ENCODE results near the gene LIPM. TPM values are rescaled to one million over a fixed set of nuclear protein-coding genes. Genes with fewer than 3 reads are reported as not detected.

Gene LIPM
- total RNA-seq, 4 donors from 2014 or later, result not detected

DNA sequence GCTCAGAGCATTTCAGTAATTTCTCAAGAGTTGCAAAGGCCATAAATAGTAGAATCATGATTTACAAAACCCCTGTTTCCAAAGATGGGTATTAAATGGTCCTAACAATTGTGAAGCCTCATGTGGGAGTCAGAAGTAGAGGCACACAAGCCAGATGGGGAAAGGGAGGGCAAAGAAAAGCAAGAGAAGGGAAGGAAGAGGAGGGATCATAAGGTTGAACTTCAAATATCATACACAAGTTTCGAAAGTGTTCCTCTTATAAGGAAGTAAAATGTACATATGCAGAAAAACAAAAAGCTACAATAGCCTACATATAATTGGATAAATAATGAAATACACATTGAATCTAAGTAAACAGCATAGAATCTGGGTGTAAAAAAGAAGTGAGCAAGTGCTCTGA lies 36.7 kb upstream of the LIPM start:
- H3K27ac ChIP-seq, result no peak overlapping the region
- no peak overlapping the region for H3K4me3 ChIP-seq
- H3K4me1 ChIP-seq, result no peaks in the 10 kb centered on the region
- no peak for DNase-seq
- WGBS, 2 donors (ENCODE audit: low coverage in 1 of 2), result 75 to 79% methylated on average over 1 of the region's 1 CpG
- no peak for TF ChIP-seq POLR2AphosphoS5 (IDR thresholded peaks at IDR 0.05)
- TF ChIP-seq, protein P1, sequence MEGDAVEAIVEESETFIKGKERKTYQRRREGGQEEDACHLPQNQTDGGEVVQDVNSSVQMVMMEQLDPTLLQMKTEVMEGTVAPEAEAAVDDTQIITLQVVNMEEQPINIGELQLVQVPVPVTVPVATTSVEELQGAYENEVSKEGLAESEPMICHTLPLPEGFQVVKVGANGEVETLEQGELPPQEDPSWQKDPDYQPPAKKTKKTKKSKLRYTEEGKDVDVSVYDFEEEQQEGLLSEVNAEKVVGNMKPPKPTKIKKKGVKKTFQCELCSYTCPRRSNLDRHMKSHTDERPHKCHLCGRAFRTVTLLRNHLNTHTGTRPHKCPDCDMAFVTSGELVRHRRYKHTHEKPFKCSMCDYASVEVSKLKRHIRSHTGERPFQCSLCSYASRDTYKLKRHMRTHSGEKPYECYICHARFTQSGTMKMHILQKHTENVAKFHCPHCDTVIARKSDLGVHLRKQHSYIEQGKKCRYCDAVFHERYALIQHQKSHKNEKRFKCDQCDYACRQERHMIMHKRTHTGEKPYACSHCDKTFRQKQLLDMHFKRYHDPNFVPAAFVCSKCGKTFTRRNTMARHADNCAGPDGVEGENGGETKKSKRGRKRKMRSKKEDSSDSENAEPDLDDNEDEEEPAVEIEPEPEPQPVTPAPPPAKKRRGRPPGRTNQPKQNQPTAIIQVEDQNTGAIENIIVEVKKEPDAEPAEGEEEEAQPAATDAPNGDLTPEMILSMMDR (IDR thresholded peaks at IDR 0.05), result no peak
- no peak for TF ChIP-seq EP300 (IDR thresholded peaks at IDR 0.05; ENCODE audit: low read depth)
- TF ChIP-seq POLR2A (IDR thresholded peaks at IDR 0.05), result no peak
- no peaks in the 10 kb centered on the region for H3K9me3 ChIP-seq
- no peaks in the 10 kb centered on the region for H3K36me3 ChIP-seq
- no peaks in the 10 kb centered on the region for H3K27me3 ChIP-seq
- intact Hi-C loops (cut with DNase I; ENCODE audit: low total_unique reads), result no loop called here
- in situ Hi-C loops (cut with MboI; ENCODE audit: low pct_ligation_motif_present in 1 of 4, low pct_unique_long_range_greater_than_20kb in 1 of 4, low sequenced_read_pairs in 3 of 4), result no loop called here

DNA sequence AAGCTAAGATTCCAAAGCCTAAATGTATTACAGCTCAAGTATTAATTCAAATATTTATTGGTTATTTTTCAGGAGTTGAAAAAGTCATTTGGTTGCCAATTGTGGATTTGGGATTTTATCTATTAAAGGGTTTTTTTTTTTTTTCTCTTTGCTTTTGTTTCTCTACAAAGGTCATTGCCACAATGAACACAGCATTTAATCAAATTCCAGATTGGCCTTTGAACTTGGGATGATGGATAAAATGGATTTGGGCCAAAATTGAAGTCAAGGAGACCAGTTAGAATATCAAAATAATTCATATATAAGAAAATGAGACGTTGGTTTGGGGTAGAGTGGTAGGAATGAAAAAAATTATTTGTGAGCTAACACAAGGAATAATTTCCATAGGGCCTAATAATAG lies 33.1 kb upstream of the LIPM start:
- peaks cover 2 to 3% of the 10 kb centered on the region in 2 donors for H3K9me3 ChIP-seq
- in situ Hi-C loops (cut with MboI; ENCODE audit: low pct_ligation_motif_present in 1 of 4, low pct_unique_long_range_greater_than_20kb in 1 of 4, low sequenced_read_pairs in 3 of 4) (no loop called here), intact Hi-C loops (cut with DNase I; ENCODE audit: low total_unique reads) (no loop called here)
- H3K4me3 ChIP-seq, result no peak overlapping the region
- no peaks in the 10 kb centered on the region for H3K36me3 ChIP-seq
- WGBS, 2 donors (ENCODE audit: low coverage in 1 of 2), result 54 to 64% methylated on average over 1 of the region's 1 CpG
- no peak for DNase-seq
- TF ChIP-seq POLR2A (IDR thresholded peaks at IDR 0.05) (no peak), POLR2AphosphoS5 (IDR thresholded peaks at IDR 0.05) (no peak), EP300 (IDR thresholded peaks at IDR 0.05; ENCODE audit: low read depth) (no peak)
- TF ChIP-seq, protein P1 (IDR thresholded peaks at IDR 0.05), result no peak
- H3K27ac ChIP-seq, result no peak overlapping the region
- no peaks in the 10 kb centered on the region for H3K27me3 ChIP-seq
- no peaks in the 10 kb centered on the region for H3K4me1 ChIP-seq

DNA sequence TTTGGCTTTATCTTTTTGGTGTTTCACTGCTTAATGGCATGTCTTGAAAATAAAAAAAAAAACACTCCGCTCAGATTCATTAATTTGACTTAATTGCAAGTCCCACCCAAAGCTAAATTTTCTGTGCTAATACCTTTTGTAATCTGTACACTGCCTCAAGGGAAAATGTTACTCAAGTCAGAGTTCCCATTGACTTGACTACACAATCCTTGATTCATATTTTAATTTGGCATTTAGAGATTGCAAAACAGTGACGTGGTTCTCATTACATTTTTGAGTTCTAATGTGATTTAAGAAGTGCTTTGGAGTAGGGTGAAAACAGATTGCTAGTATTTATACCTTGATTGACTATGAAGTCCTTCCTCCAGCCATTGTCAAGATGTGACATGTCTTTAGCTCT lies 21.3 kb upstream of the LIPM start:
- H3K9me3 ChIP-seq, result no peaks in the 10 kb centered on the region
- no peak overlapping the region for H3K4me3 ChIP-seq
- TF ChIP-seq POLR2AphosphoS5 (IDR thresholded peaks at IDR 0.05) (no peak), EP300 (IDR thresholded peaks at IDR 0.05; ENCODE audit: low read depth) (no peak), POLR2A (IDR thresholded peaks at IDR 0.05) (no peak)
- TF ChIP-seq, protein P1 (IDR thresholded peaks at IDR 0.05), result no peak
- WGBS, 2 donors (ENCODE audit: low coverage in 1 of 2), result 73 to 81% methylated on average over 2 of the region's 2 CpGs
- intact Hi-C loops (cut with DNase I; ENCODE audit: low total_unique reads), result no loop called here
- H3K36me3 ChIP-seq, result no peaks in the 10 kb centered on the region
- in situ Hi-C loops (cut with MboI; ENCODE audit: low pct_ligation_motif_present in 1 of 4, low pct_unique_long_range_greater_than_20kb in 1 of 4, low sequenced_read_pairs in 3 of 4), result no loop called here
- no peaks in the 10 kb centered on the region for H3K27me3 ChIP-seq
- H3K4me1 ChIP-seq, result no peaks in the 10 kb centered on the region
- DNase-seq, result no peak
- no peak overlapping the region for H3K27ac ChIP-seq

DNA sequence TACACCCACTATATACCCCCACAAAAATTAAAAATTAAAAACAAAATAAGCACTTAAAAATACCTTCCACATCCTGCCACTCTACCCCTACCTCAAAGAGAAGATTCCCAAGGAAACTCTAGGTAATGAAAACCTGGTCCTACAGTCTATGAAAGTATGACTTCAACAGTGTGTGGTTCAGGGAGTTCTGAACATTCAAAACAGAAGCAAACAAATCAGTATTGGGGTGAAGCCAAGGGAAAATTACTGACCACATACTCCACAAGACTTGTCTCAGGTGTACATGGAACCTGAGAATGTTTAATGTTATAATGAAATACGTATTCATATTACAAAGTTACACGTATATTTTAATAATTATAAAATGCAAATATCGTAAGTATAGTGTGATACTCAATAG lies 20.3 kb upstream of the LIPM start:
- H3K9me3 ChIP-seq, result no peaks in the 10 kb centered on the region
- H3K36me3 ChIP-seq, result no peaks in the 10 kb centered on the region
- in situ Hi-C loops (cut with MboI; ENCODE audit: low pct_ligation_motif_present in 1 of 4, low pct_unique_long_range_greater_than_20kb in 1 of 4, low sequenced_read_pairs in 3 of 4), result no loop called here
- DNase-seq, result no peak
- H3K27me3 ChIP-seq, result no peaks in the 10 kb centered on the region
- no peak overlapping the region for H3K4me3 ChIP-seq
- intact Hi-C loops (cut with DNase I; ENCODE audit: low total_unique reads), result no loop called here
- 64 to 81% methylated on average over 3 of the region's 3 CpGs for WGBS, 2 donors (ENCODE audit: low coverage in 1 of 2)
- H3K4me1 ChIP-seq, result no peaks in the 10 kb centered on the region
- TF ChIP-seq, protein P1 (IDR thresholded peaks at IDR 0.05), result no peak
- TF ChIP-seq POLR2A (IDR thresholded peaks at IDR 0.05) (no peak), EP300 (IDR thresholded peaks at IDR 0.05; ENCODE audit: low read depth) (no peak), POLR2AphosphoS5 (IDR thresholded peaks at IDR 0.05) (no peak)
- H3K27ac ChIP-seq, result no peak overlapping the region

All from transverse colon (tissue), 4 donors.